ENCODE data around the gene TMEM191C. TPM values are rescaled to one million over a fixed set of nuclear protein-coding genes. Genes with fewer than 3 reads are reported as not detected.
"Not testable (repeated sequence)": the region's sequence is repeated elsewhere in the genome, so short reads cannot be mapped to it uniquely, and the experiment has no call there.

The TMEM191C gene
- total and polyA plus RNA-seq, 9 donors = 0.27 to 2.4 (median 1.1) TPM

- H3K4me1 ChIP-seq (ENCODE audit: insufficient read depth); H3K27me3 ChIP-seq; H3K4me3 ChIP-seq; intact Hi-C loops (cut with DNase I); H3K27ac ChIP-seq; H3K36me3 ChIP-seq; H3K9me3 ChIP-seq: not testable (repeated sequence)
- DNase-seq = peak in 1 of 5 donors; percentile 38
- WGBS, 3 donors = 86 to 100% (median 100%) methylated on average over 1 to 4 of the region's 6 CpGs
Observed at GRCh38 chr22:21490556-21490955, 23.4 kb downstream of the TMEM191C start.

GRCh38 chr22:21492271-21492670 lies 25.1 kb downstream of the TMEM191C start:
- H3K36me3 ChIP-seq; H3K27ac ChIP-seq; H3K4me3 ChIP-seq; DNase-seq; H3K4me1 ChIP-seq (ENCODE audit: insufficient read depth); intact Hi-C loops (cut with DNase I); H3K9me3 ChIP-seq; H3K27me3 ChIP-seq: not testable (repeated sequence)
- no CpG with 5 or more reads among the region's 8 CpGs for WGBS, 3 donors

GRCh38 chr22:21493789-21494782 lies 26.9 kb downstream of the TMEM191C start:
- intact Hi-C loops (cut with DNase I); DNase-seq; H3K27ac ChIP-seq; H3K4me3 ChIP-seq; H3K4me1 ChIP-seq (ENCODE audit: insufficient read depth); H3K9me3 ChIP-seq; H3K27me3 ChIP-seq; H3K36me3 ChIP-seq: not testable (repeated sequence)
- no CpG with 5 or more reads among the region's 23 CpGs for WGBS, 3 donors

GRCh38 chr22:21497984-21498383 lies 30.8 kb downstream of the TMEM191C start:
- H3K4me3 ChIP-seq; H3K9me3 ChIP-seq; DNase-seq; H3K4me1 ChIP-seq (ENCODE audit: insufficient read depth); H3K27me3 ChIP-seq; H3K27ac ChIP-seq; intact Hi-C loops (cut with DNase I); H3K36me3 ChIP-seq: not testable (repeated sequence)
- WGBS, 3 donors = no CpG with 5 or more reads among the region's 4 CpGs

- DNase-seq; H3K36me3 ChIP-seq; H3K27ac ChIP-seq; H3K9me3 ChIP-seq; intact Hi-C loops (cut with DNase I); H3K27me3 ChIP-seq; H3K4me1 ChIP-seq (ENCODE audit: insufficient read depth); H3K4me3 ChIP-seq: not testable (repeated sequence)
- WGBS, 3 donors = no CpG with 5 or more reads among the region's 7 CpGs
Observed at GRCh38 chr22:21498489-21498888, 31.3 kb downstream of the TMEM191C start.

GRCh38 chr22:21499623-21500506 lies 32.7 kb downstream of the TMEM191C start:
- H3K36me3 ChIP-seq; H3K27ac ChIP-seq; H3K27me3 ChIP-seq; H3K9me3 ChIP-seq; H3K4me1 ChIP-seq (ENCODE audit: insufficient read depth); intact Hi-C loops (cut with DNase I); DNase-seq; H3K4me3 ChIP-seq: not testable (repeated sequence)
- no CpG with 5 or more reads among the region's 16 CpGs for WGBS, 3 donors

GRCh38 chr22:21510397-21510796 lies 43.2 kb downstream of the TMEM191C start:
- no CpG with 5 or more reads among the region's 9 CpGs for WGBS, 3 donors
- H3K9me3 ChIP-seq; DNase-seq; H3K4me1 ChIP-seq (ENCODE audit: insufficient read depth); H3K27me3 ChIP-seq; H3K27ac ChIP-seq; H3K4me3 ChIP-seq; H3K36me3 ChIP-seq; intact Hi-C loops (cut with DNase I): not testable (repeated sequence)

- H3K36me3 ChIP-seq; H3K27me3 ChIP-seq; H3K27ac ChIP-seq; H3K9me3 ChIP-seq; H3K4me3 ChIP-seq; H3K4me1 ChIP-seq (ENCODE audit: insufficient read depth); intact Hi-C loops (cut with DNase I): not testable (repeated sequence)
- peak in 3 of 5 donors; percentile 1 to 33 (median 4) for DNase-seq
- WGBS, 3 donors = 33 to 75% (median 65%) methylated on average over 1 to 4 of the region's 11 CpGs
Observed at GRCh38 chr22:21512022-21512421, 44.8 kb downstream of the TMEM191C start.

GRCh38 chr22:21514117-21514516 lies 46.9 kb downstream of the TMEM191C start:
- intact Hi-C loops (cut with DNase I); H3K27me3 ChIP-seq; H3K27ac ChIP-seq; H3K36me3 ChIP-seq; H3K9me3 ChIP-seq; H3K4me1 ChIP-seq (ENCODE audit: insufficient read depth); H3K4me3 ChIP-seq; DNase-seq: not testable (repeated sequence)
- WGBS, 3 donors = 50% methylated on average over 1 of the region's 12 CpGs; no CpG with 5 or more reads in 2 of the 3 donors

- H3K36me3 ChIP-seq; H3K4me3 ChIP-seq; intact Hi-C loops (cut with DNase I); H3K4me1 ChIP-seq (ENCODE audit: insufficient read depth); DNase-seq; H3K27me3 ChIP-seq; H3K27ac ChIP-seq; H3K9me3 ChIP-seq: not testable (repeated sequence)
- WGBS, 3 donors = no CpG with 5 or more reads among the region's 9 CpGs
Observed at GRCh38 chr22:21515234-21515633, 48.0 kb downstream of the TMEM191C start.

GRCh38 chr22:21516522-21516921 lies 49.3 kb downstream of the TMEM191C start:
- WGBS, 3 donors = no CpG with 5 or more reads among the region's 22 CpGs
- H3K27ac ChIP-seq; H3K36me3 ChIP-seq; H3K9me3 ChIP-seq; intact Hi-C loops (cut with DNase I); DNase-seq; H3K27me3 ChIP-seq; H3K4me1 ChIP-seq (ENCODE audit: insufficient read depth); H3K4me3 ChIP-seq: not testable (repeated sequence)
